NCI-H1092 (cell line): Measurements from ENCODE around the gene RARG.

Experiments used
- DNase-seq: peaks from one replicate; lab custom pipeline; 2025; lab: John Stamatoyannopoulos, UW

The RARG gene

GRCh38 chr12:53244337-53244736 is 12.3 kb upstream of the RARG start:
- DNase-seq = no peak

GRCh38 chr12:53241623-53242412 is 9.8 kb upstream of the RARG start:
- no peak for DNase-seq

GRCh38 chr12:53239643-53240258 is 7.7 kb upstream of the RARG start:
- DNase-seq = no peak

- no peak for DNase-seq
Measured at GRCh38 chr12:53236443-53237111, 4.6 kb upstream of the RARG start.

GRCh38 chr12:53235742-53236442 is 3.9 kb upstream of the RARG start:
- DNase-seq = no peak

- no peak for DNase-seq
Measured at GRCh38 chr12:53235164-53235563, 3.2 kb upstream of the RARG start.

- DNase-seq = no peak
Measured at GRCh38 chr12:53234271-53234914, 2.4 kb upstream of the RARG start.

GRCh38 chr12:53233671-53234121 is 1.7 kb upstream of the RARG start:
- no peak for DNase-seq

GRCh38 chr12:53232646-53233461 is 845 bp upstream of the RARG start:
- no peak for DNase-seq

- DNase-seq = no peak
Measured at GRCh38 chr12:53231671-53231920, 413 bp downstream of the RARG start.

GRCh38 chr12:53230108-53230845 is 1.7 kb downstream of the RARG start:
- DNase-seq = no peak

- DNase-seq = no peak
Measured at GRCh38 chr12:53229454-53229853, 2.6 kb downstream of the RARG start.

GRCh38 chr12:53227836-53228235 is 4.2 kb downstream of the RARG start:
- DNase-seq = no peak

GRCh38 chr12:53227341-53227740 is 4.7 kb downstream of the RARG start:
- no peak for DNase-seq

GRCh38 chr12:53226815-53227214 is 5.2 kb downstream of the RARG start:
- DNase-seq = no peak

- DNase-seq = no peak
Measured at GRCh38 chr12:53225635-53226424, 6.2 kb downstream of the RARG start.

- DNase-seq = no peak
Measured at GRCh38 chr12:53224897-53225634, 6.9 kb downstream of the RARG start.

- DNase-seq = no peak
Measured at GRCh38 chr12:53224061-53224896, 7.7 kb downstream of the RARG start.
